Measurements from ENCODE around the gene HDAC3. TPM values are rescaled to one million over a fixed set of nuclear protein-coding genes. Genes with fewer than 3 reads are reported as not detected.

The HDAC3 gene
- total RNA-seq, 6 experiments from 2014 or later: 18.2 to 26.5 (median 23.3) TPM

DNA sequence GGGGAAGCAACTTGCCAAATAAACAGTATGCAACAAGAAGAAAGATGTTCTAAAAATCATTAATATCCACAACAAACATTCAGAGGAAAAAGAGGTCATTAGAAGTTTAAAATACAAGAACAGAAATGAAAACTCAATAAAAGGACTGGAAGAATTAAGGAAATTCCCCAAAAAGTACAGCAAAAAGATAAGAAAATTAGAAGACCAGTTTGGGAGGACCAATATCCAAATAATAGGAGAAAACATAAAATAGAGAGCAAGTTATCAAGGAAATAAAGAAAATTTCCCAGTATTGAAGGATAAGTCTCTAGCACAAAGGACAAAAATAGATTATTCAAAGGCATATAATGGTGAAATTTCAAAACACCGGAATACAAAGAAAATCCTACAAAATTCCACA lies 39.8 kb downstream of the HDAC3 start:
- Histone ChIP-seq H3K4me1 (peaks cover 0 to 46% (median 3%) of the 10 kb centered on the region in 4 donors), H3K9me3 (no peaks in the 10 kb centered on the region), H3K27ac (peak overlapping the region in 1 of 3 donors; percentile 3), H3K27me3 (no peaks in the 10 kb centered on the region), H3K36me3 (no peaks in the 10 kb centered on the region), H3K4me3 (no peak overlapping the region)
- ATAC-seq: no peak
- DNase-seq: no peak
- intact Hi-C loops (cut with DNase I): no loop called here
- 91% methylated on average over 1 of the region's 1 CpG for WGBS (ENCODE audit: insufficient coverage, low coverage, low lambda C conversion rate, missing lambda C conversion rate)
- TF ChIP-seq POLR2A (IDR thresholded peaks at IDR 0.05): no peak
- TF ChIP-seq, protein P1, sequence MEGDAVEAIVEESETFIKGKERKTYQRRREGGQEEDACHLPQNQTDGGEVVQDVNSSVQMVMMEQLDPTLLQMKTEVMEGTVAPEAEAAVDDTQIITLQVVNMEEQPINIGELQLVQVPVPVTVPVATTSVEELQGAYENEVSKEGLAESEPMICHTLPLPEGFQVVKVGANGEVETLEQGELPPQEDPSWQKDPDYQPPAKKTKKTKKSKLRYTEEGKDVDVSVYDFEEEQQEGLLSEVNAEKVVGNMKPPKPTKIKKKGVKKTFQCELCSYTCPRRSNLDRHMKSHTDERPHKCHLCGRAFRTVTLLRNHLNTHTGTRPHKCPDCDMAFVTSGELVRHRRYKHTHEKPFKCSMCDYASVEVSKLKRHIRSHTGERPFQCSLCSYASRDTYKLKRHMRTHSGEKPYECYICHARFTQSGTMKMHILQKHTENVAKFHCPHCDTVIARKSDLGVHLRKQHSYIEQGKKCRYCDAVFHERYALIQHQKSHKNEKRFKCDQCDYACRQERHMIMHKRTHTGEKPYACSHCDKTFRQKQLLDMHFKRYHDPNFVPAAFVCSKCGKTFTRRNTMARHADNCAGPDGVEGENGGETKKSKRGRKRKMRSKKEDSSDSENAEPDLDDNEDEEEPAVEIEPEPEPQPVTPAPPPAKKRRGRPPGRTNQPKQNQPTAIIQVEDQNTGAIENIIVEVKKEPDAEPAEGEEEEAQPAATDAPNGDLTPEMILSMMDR (IDR thresholded peaks at IDR 0.05): no peak

DNA sequence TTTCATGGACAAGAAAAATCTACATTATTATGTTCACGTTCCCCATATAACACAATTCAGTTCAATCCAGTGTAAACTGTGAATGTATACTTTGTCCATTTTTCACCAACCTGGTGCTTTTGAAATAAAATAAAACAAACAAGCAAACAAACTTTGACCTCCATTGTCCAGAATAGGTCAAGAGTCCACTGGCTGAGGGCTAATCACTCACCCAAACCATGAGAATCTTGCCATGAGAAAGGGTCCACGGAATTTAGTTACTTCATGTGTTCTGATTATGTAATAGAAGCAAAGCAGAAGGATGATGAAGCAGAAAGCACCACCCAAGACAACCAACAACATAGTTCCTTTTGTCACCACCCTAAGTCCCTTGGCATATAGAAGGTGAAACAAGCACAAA lies 46.5 kb downstream of the HDAC3 start:
- peak overlapping the region in 1 of 3 donors; percentile 9 for H3K4me3 ChIP-seq
- intact Hi-C loops (cut with DNase I): no loop called here
- peak overlapping the region in 2 of 3 donors; percentile 36 to 74 for H3K27ac ChIP-seq
- DNase-seq: no peak
- H3K9me3 ChIP-seq: no peaks in the 10 kb centered on the region
- H3K4me1 ChIP-seq: peaks cover 0 to 37% (median 16%) of the 10 kb centered on the region in 4 donors
- no peaks in the 10 kb centered on the region for H3K27me3 ChIP-seq
- WGBS (ENCODE audit: insufficient coverage, low coverage, low lambda C conversion rate, missing lambda C conversion rate): 20% methylated on average over 2 of the region's 2 CpGs
- peak; percentile 77 to 87 (median 78) for ATAC-seq
- no peak for TF ChIP-seq POLR2A (IDR thresholded peaks at IDR 0.05)
- TF ChIP-seq, protein P1 (IDR thresholded peaks at IDR 0.05): no peak
- peaks cover 0 to 18% (median 4%) of the 10 kb centered on the region in 4 donors for H3K36me3 ChIP-seq

DNA sequence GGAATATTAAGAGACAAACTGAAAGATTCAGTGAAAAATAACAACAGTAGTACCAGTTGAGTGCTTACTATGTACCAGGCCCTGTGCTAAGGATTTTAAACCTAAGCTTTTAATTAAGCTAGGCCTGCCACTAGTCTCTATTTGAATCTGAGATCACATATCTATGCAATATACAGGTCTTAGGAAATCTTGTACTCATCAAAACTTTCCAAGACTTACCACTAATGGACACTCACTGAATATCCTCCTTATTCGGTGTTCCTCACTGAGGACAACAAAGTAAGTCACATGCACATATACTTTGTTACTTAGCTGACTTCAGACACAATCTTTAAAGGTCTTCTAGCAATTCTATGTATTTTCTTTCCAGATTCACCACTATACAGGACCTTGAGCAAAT lies 50.4 kb downstream of the HDAC3 start:
- no peaks in the 10 kb centered on the region for H3K27me3 ChIP-seq
- intact Hi-C loops (cut with DNase I): no loop called here
- no peak for DNase-seq
- WGBS (ENCODE audit: insufficient coverage, low coverage, low lambda C conversion rate, missing lambda C conversion rate): 100% methylated on average over 1 of the region's 1 CpG
- H3K36me3 ChIP-seq: peaks cover 0 to 53% (median 20%) of the 10 kb centered on the region in 4 donors
- no peaks in the 10 kb centered on the region for H3K9me3 ChIP-seq
- no peak overlapping the region for H3K4me3 ChIP-seq
- peaks cover 0 to 22% (median 10%) of the 10 kb centered on the region in 4 donors for H3K4me1 ChIP-seq
- ATAC-seq: no peak
- TF ChIP-seq, protein P1 (IDR thresholded peaks at IDR 0.05): no peak
- TF ChIP-seq POLR2A (IDR thresholded peaks at IDR 0.05): no peak
- H3K27ac ChIP-seq: no peak overlapping the region

DNA sequence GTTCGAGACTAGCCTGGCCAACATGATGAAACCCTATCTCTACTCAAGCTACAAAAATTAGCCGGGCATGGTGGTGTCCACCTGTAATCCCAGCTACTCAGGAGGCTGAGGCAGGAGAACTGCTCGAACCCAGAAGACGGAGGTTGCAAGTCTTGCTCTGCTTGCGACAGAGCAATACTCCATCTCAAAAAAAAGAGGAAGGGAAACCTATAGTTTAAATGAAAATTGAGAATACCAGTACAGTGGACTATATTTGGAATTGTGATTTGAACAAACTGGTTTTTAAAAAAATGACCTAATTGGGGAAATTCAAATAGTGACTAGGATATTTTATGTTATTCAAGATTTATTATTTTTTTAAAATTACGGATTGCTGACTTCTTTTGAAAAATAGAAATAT lies 51.1 kb downstream of the HDAC3 start:
- H3K9me3 ChIP-seq: no peaks in the 10 kb centered on the region
- no peak for TF ChIP-seq POLR2A (IDR thresholded peaks at IDR 0.05)
- TF ChIP-seq, protein P1 (IDR thresholded peaks at IDR 0.05): no peak
- H3K4me3 ChIP-seq: no peak overlapping the region
- ATAC-seq (no peak), DNase-seq (no peak)
- no peak overlapping the region for H3K27ac ChIP-seq
- WGBS (ENCODE audit: insufficient coverage, low coverage, low lambda C conversion rate, missing lambda C conversion rate): 83% methylated on average over 5 of the region's 6 CpGs
- peaks cover 0 to 60% (median 24%) of the 10 kb centered on the region in 4 donors for H3K36me3 ChIP-seq
- H3K27me3 ChIP-seq: no peaks in the 10 kb centered on the region
- intact Hi-C loops (cut with DNase I): no loop called here
- H3K4me1 ChIP-seq: peaks cover 0 to 15% (median 7%) of the 10 kb centered on the region in 4 donors

DNA sequence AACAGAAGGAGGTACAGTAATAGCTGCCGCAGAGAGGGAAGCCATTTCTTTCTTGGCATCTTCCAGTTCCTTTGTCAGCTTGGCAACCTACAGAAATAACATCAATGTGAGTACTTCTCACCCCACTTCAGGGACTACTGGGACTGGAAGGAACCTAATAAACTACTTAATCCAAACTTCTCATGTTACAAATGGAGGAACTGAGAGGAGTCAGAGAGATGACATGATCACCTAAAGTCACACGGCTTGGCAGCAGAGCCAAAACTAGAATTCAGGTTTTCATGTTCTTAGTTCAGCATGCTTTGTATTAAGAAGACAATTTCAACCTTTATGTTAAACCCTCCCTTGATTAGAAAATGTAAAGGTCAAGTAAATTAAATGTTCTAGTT lies 62.5 kb downstream of the HDAC3 start:
- Histone ChIP-seq H3K9me3 (no peaks in the 10 kb centered on the region), H3K27me3 (no peaks in the 10 kb centered on the region), H3K27ac (no peak overlapping the region), H3K36me3 (peaks cover 14 to 87% (median 45%) of the 10 kb centered on the region in 4 donors), H3K4me3 (no peak overlapping the region), H3K4me1 (no peaks in the 10 kb centered on the region)
- 82% methylated on average over 2 of the region's 2 CpGs for WGBS (ENCODE audit: insufficient coverage, low coverage, low lambda C conversion rate, missing lambda C conversion rate)
- DNase-seq (no peak), ATAC-seq (no peak)
- no peak for TF ChIP-seq POLR2A (IDR thresholded peaks at IDR 0.05)
- TF ChIP-seq, protein P1 (IDR thresholded peaks at IDR 0.05): no peak
- intact Hi-C loops (cut with DNase I): no loop called here
